ENCODE results near the gene AKTIP.

Gene AKTIP

DNA sequence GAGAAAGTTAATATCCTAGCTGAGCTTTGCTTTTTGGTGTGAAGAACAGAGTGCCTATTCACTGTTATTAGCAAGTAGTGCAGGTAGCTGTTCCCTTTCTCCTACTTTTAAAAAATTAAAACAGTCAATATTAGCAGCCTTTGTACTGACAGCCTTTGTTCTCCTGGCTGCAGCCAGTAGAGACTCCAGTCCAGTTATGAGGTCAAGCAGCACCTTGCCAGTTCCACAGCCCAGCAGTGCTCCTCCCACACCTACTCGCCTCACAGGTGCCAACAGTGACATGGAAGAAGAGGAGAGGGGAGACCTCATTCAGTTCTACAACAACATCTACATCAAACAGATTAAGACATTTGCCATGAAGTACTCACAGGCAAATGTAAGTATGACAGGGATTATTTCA, 22.6 kb downstream of the AKTIP start:
- DNase-seq (ENCODE audit: low read depth), result no peak

GRCh38 chr16:53478965-53479364, 24.0 kb downstream of the AKTIP start:
- DNase-seq (ENCODE audit: low read depth), result no peak

GRCh38 chr16:53476867-53477266, 26.1 kb downstream of the AKTIP start:
- DNase-seq (ENCODE audit: low read depth), result no peak

GRCh38 chr16:53465606-53466280, 37.3 kb downstream of the AKTIP start:
- no peak for DNase-seq (ENCODE audit: low read depth)

- DNase-seq (ENCODE audit: low read depth), result no peak
Measured at GRCh38 chr16:53458635-53459034, 44.4 kb downstream of the AKTIP start.

GRCh38 chr16:53457670-53458069, 45.3 kb downstream of the AKTIP start:
- DNase-seq (ENCODE audit: low read depth), result peak; percentile 39

GRCh38 chr16:53456625-53457024, 46.4 kb downstream of the AKTIP start:
- no peak for DNase-seq (ENCODE audit: low read depth)

DNA sequence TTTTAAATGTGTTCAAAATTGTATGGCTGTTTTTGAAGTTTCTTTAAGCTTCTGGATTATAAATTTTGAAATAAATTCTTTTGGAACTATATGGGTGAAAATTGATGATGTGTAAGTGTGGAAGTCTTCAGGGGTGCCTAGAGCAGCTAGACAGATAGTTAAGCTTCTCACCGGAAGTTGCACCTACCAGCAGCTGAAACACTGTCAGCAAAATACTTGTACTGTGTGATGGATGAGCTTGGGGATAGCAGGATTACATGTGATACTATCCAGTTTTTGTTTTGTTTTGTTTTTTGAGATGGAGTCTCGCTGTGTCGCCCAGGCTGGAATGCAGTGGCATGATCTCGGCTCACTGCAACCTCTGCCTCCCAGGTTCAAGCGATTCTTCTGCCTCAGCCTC, 49.1 kb downstream of the AKTIP start:
- no peak for DNase-seq (ENCODE audit: low read depth)

- DNase-seq (ENCODE audit: low read depth), result no peak
Measured at GRCh38 chr16:53449816-53450517, 53.0 kb downstream of the AKTIP start.

- DNase-seq (ENCODE audit: low read depth), result no peak
Measured at GRCh38 chr16:53446090-53446489, 56.9 kb downstream of the AKTIP start.

DNA sequence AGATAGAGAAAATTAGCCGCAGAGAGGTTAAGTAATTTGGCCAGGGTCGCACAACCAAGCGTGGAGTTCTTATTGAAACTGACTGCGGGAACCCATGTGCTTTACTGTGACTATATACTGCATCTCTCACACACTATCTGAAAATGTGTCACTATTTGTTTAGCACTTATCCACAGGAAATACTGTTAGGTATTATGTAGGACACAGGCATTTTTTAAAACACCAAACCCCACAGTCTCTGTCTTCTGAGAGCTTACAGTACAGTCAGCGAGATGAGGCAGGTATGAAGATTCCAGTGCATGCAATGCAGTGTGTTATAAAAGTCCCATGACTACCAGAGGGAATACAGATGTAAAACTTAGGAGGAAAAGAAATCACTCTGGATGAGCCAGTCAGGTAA, 57.5 kb downstream of the AKTIP start:
- DNase-seq (ENCODE audit: low read depth), result no peak
